Suprapubic skin (tissue), 3 donors: ENCODE measurements around the gene CFAP97D2.

Source experiments
- POLR2A ChIP-seq, 2 donors: fragments of 450-650 bp; IDR thresholded peaks; one replicate each; pipeline ENCODE4 v1.6.1; 2017; ENCODE audit warnings: antibody characterized with exemption in 2 of 2, mild to moderate bottlenecking in 2 of 2, moderate library complexity in 2 of 2
- TF ChIP-seq, protein P1 (sequence below), 2 donors: fragments of 200-600 bp in 1 of 2; fragments of 450-650 bp in 1 of 2; sonication (generic) in 1 of 2; IDR thresholded peaks; one replicate each; pipeline ENCODE4 v1.5.1; 2016 to 2019; ENCODE audit warnings: antibody characterized with exemption in 2 of 2, mild to moderate bottlenecking in 1 of 2, moderate library complexity in 1 of 2

DNA sequence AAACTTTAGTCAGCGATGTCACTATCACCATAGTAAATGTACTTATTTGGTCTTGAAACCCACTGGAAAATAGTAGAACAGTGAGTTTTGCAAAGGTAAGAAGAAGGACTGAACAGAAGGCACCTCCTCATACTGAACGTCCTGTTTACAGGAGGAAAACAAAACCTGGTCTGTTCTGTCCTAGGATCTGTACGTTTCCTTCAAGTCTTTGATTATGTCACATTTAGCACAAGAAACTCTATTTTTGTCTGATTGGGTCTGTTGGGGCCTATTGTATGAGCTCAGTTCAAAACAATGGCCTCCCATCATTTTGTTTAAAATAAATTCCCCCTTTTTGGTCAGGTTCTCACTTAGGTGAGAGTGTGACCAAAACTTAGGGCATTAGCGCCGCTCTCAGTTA, 11.2 kb upstream of the CFAP97D2 start:
- TF ChIP-seq, protein P1, sequence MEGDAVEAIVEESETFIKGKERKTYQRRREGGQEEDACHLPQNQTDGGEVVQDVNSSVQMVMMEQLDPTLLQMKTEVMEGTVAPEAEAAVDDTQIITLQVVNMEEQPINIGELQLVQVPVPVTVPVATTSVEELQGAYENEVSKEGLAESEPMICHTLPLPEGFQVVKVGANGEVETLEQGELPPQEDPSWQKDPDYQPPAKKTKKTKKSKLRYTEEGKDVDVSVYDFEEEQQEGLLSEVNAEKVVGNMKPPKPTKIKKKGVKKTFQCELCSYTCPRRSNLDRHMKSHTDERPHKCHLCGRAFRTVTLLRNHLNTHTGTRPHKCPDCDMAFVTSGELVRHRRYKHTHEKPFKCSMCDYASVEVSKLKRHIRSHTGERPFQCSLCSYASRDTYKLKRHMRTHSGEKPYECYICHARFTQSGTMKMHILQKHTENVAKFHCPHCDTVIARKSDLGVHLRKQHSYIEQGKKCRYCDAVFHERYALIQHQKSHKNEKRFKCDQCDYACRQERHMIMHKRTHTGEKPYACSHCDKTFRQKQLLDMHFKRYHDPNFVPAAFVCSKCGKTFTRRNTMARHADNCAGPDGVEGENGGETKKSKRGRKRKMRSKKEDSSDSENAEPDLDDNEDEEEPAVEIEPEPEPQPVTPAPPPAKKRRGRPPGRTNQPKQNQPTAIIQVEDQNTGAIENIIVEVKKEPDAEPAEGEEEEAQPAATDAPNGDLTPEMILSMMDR (IDR thresholded peaks at IDR 0.05), result no peak
- no peak for TF ChIP-seq POLR2A (IDR thresholded peaks at IDR 0.05)
